Keratinocyte (primary cell): ENCODE measurements around the gene TMC2. TPM values are rescaled to one million over a fixed set of nuclear protein-coding genes. Genes with fewer than 3 reads are reported as not detected.

ENCODE experiments used
- DNase-seq: peaks from one replicate; pipeline ENCODE4 v3.0.0-alpha.2; 2011; ENCODE audit warnings: low read depth, missing footprints, low spot score
- FAIRE-seq: peaks from 2 replicates; lab custom pipeline; 2011; peaks lifted over from hg19 to GRCh38; lab: Jason Lieb, UNC
- H2AFZ ChIP-seq: 2 replicates; pipeline ENCODE4 v1.6.0; 2012; ENCODE audit warnings: low read length, control low read depth, inconsistent platforms; ENCODE audit not compliant: control insufficient read depth
- H3K27ac ChIP-seq: 2 replicates; pipeline ENCODE4 v1.5.1; 2011; ENCODE audit warnings: low read length; ENCODE audit not compliant: control insufficient read depth, insufficient read depth
- H3K27me3 ChIP-seq: 3 replicates; pipeline ENCODE4 v1.6.0; 2011; ENCODE audit warnings: low read length; ENCODE audit not compliant: control insufficient read depth, insufficient read depth; ENCODE audit errors: extremely low read depth
- H3K36me3 ChIP-seq, 2 experiments: 2 replicates in 1 of 2; 3 replicates in 1 of 2; pipeline ENCODE4 v1.5.1; 2011; ENCODE audit warnings: low read length in 2 of 2, mild to moderate bottlenecking in 1 of 2; ENCODE audit not compliant: control insufficient read depth in 2 of 2, insufficient read depth in 2 of 2; ENCODE audit errors: extremely low read depth in 1 of 2
- H3K4me1 ChIP-seq: 3 replicates; pipeline ENCODE4 v1.5.1; 2011; ENCODE audit warnings: low read length; ENCODE audit not compliant: control insufficient read depth, insufficient read depth; ENCODE audit errors: extremely low read depth
- H3K4me2 ChIP-seq: 3 replicates; pipeline ENCODE4 v1.6.0; 2011; ENCODE audit warnings: low read depth, low read length; ENCODE audit not compliant: control insufficient read depth, insufficient read depth; ENCODE audit errors: extremely low read depth
- H3K4me3 ChIP-seq, 3 experiments: fragments of 200-600 bp in 1 of 3; sonication (generic) in 1 of 3; 2 replicates in 2 of 3; 3 replicates in 1 of 3; pipeline ENCODE4 v1.5.1; 2011 to 2016; ENCODE audit warnings: low read length in 3 of 3, mild to moderate bottlenecking in 3 of 3, control low read depth in 2 of 3, inconsistent platforms in 1 of 3, low read depth in 1 of 3, mixed read lengths in 1 of 3, mixed run types in 1 of 3, moderate library complexity in 1 of 3; ENCODE audit not compliant: control insufficient read depth in 2 of 3, insufficient read depth in 2 of 3; ENCODE audit errors: extremely low read depth in 1 of 3
- H3K79me2 ChIP-seq: 2 replicates; pipeline ENCODE4 v1.6.0; 2012; ENCODE audit warnings: low read length; ENCODE audit not compliant: control insufficient read depth, insufficient read depth
- H3K9ac ChIP-seq: 3 replicates; pipeline ENCODE4 v1.6.0; 2011; ENCODE audit warnings: low read length; ENCODE audit not compliant: control insufficient read depth, insufficient read depth; ENCODE audit errors: extremely low read depth
- H3K9me1 ChIP-seq: 3 replicates; pipeline ENCODE4 v1.6.0; 2011; ENCODE audit warnings: low read length; ENCODE audit not compliant: control insufficient read depth, insufficient read depth; ENCODE audit errors: extremely low read depth
- H3K9me3 ChIP-seq: 2 replicates; pipeline ENCODE4 v1.5.1; 2012; ENCODE audit warnings: low read depth, low read length; ENCODE audit not compliant: control insufficient read depth
- H4K20me1 ChIP-seq: 3 replicates; pipeline ENCODE4 v1.6.0; 2011; ENCODE audit warnings: low read length; ENCODE audit not compliant: control insufficient read depth, insufficient read depth; ENCODE audit errors: extremely low read depth
- EZH2 ChIP-seq: IDR thresholded peaks from one replicate; pipeline ENCODE4 v1.6.1; 2012; ENCODE audit warnings: inconsistent platforms, mild to moderate bottlenecking, low read length, moderate library complexity
- dilution Hi-C: fragments of 300-500 bp; cut with MboI; formaldehyde crosslinking; loops from one replicate; pipeline ENCODE4 v1.7.0; 2020; ENCODE audit warnings: low sequenced_read_pairs; ENCODE audit not compliant: extremely low pct_ligation_motif_present
- polyA plus RNA-seq, 5 experiments: library from polyadenylated mRNA; depleted of rRNA in 3 of 5; stranded (reverse) in 3 of 5; stranded (forward) in 1 of 5; unstranded in 1 of 5; fragments of >200 nt; gene quantifications; 1 replicate in 1 of 5; 2 replicates in 3 of 5; 3 replicates in 1 of 5; pipeline versions ENCODE4 v1.2.1 to v1.2.3, GENCODE V29; 2011 to 2012; ENCODE audit warnings: missing spikeins in 2 of 5, low read depth in 1 of 5, low replicate concordance in 1 of 5
- TF ChIP-seq, protein P1 (sequence below), 3 experiments: IDR thresholded peaks in 1 of 3; conservative IDR thresholded peaks in 1 of 3; optimal IDR thresholded peaks in 1 of 3; 2 replicates in 2 of 3; 3 replicates in 1 of 3; pipeline versions ENCODE3 to v1.5.1; 2011; ENCODE audit warnings: low read length in 3 of 3, mild to moderate bottlenecking in 3 of 3, moderate library complexity in 2 of 3, control low read depth in 1 of 3, inconsistent platforms in 1 of 3; ENCODE audit not compliant: insufficient read depth in 2 of 3; ENCODE audit errors: extremely low read depth in 1 of 3

TMC2 gene
- polyA plus RNA-seq, 1 donor (not counting 4 experiments of a cell fraction or from before 2014, with no cell fraction given), result not detected

DNA sequence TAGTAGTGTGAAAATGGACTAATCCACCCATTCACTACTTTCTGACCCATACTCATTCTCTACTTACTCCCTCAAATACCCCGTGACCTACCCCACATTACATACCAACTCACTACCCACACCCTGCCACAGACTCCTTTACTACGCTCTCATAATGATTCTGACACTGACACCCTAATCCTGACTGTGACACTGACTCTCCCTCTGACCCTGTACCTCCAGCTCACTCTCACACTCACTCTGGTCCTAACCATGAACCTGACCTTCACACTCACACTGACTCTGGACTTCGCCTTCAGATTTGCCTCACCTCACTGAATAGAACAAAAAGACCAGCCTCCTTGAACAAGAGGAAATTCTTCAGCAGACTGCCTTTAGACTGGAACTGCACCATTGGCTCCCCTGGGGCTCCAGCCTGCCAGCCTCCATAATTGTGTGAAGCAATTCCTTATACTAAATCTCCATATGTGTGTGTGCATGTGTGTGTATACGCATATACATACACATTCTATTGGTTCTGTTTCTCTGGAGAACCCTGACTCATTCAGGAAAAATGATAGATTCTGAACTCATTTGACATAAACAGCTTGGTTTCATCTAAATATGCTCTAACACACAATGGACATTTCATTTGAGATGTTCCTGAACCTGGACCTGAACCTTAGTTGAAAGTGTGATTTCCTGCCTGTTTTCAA, 17.1 kb upstream of the TMC2 start:
- Histone ChIP-seq H2AFZ (no peak overlapping the region), H3K4me3 (no peak overlapping the region), H3K4me1 (no peaks in the 10 kb centered on the region), H4K20me1 (no peaks in the 10 kb centered on the region), H3K4me2 (no peak overlapping the region), H3K9me1 (no peaks in the 10 kb centered on the region), H3K27me3 (no peaks in the 10 kb centered on the region), H3K27ac (no peak overlapping the region), H3K36me3 (no peaks in the 10 kb centered on the region), H3K9ac (no peak overlapping the region), H3K9me3 (no peaks in the 10 kb centered on the region), H3K79me2 (no peaks in the 10 kb centered on the region)
- no peak for FAIRE-seq
- TF ChIP-seq, protein P1, sequence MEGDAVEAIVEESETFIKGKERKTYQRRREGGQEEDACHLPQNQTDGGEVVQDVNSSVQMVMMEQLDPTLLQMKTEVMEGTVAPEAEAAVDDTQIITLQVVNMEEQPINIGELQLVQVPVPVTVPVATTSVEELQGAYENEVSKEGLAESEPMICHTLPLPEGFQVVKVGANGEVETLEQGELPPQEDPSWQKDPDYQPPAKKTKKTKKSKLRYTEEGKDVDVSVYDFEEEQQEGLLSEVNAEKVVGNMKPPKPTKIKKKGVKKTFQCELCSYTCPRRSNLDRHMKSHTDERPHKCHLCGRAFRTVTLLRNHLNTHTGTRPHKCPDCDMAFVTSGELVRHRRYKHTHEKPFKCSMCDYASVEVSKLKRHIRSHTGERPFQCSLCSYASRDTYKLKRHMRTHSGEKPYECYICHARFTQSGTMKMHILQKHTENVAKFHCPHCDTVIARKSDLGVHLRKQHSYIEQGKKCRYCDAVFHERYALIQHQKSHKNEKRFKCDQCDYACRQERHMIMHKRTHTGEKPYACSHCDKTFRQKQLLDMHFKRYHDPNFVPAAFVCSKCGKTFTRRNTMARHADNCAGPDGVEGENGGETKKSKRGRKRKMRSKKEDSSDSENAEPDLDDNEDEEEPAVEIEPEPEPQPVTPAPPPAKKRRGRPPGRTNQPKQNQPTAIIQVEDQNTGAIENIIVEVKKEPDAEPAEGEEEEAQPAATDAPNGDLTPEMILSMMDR (optimal IDR thresholded peaks at IDR 0.05 in 1 of 3, IDR thresholded peaks at IDR 0.05 in 1 of 3, conservative IDR thresholded peaks at IDR 0.05 in 1 of 3; ENCODE audit: extremely low read depth in 1 of 3, insufficient read depth in 2 of 3, low read length in 3 of 3), result no peak
- TF ChIP-seq EZH2, result no peak
- dilution Hi-C loops, result no loop called here
- no peak for DNase-seq

DNA sequence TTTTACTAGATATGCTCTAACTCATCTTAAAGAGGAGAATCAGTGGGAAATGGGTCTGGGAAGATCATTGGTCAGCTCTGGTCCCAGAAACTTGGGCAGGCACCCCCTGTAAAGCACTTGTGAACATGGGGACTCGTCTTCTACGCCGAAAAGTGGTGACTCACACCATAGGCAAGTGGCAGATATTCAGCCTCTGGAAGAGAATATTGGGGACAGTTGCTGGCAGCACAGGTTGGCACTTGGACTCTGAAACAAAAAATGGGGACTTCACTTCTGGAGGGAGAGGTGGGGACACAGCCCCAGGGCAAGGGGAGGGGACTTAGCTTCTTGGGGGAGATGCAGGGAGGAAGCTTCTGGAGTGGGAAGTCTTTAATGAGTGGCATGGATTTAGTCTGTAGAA, 15.8 kb upstream of the TMC2 start:
- Histone ChIP-seq H2AFZ (no peak overlapping the region), H3K36me3 (no peaks in the 10 kb centered on the region), H3K4me2 (no peak overlapping the region), H3K9ac (no peak overlapping the region), H3K9me1 (no peaks in the 10 kb centered on the region), H3K27ac (no peak overlapping the region), H3K4me3 (no peak overlapping the region), H3K4me1 (no peaks in the 10 kb centered on the region), H3K9me3 (no peaks in the 10 kb centered on the region), H3K27me3 (no peaks in the 10 kb centered on the region), H3K79me2 (no peaks in the 10 kb centered on the region), H4K20me1 (no peaks in the 10 kb centered on the region)
- TF ChIP-seq EZH2, result no peak
- TF ChIP-seq, protein P1 (optimal IDR thresholded peaks at IDR 0.05 in 1 of 3, IDR thresholded peaks at IDR 0.05 in 1 of 3, conservative IDR thresholded peaks at IDR 0.05 in 1 of 3; ENCODE audit: extremely low read depth in 1 of 3, insufficient read depth in 2 of 3, low read length in 3 of 3), result no peak
- no peak for FAIRE-seq
- dilution Hi-C loops, result no loop called here
- DNase-seq, result no peak
